GM10248 (cell line): ENCODE data around the gene KRT80.

Experiments used
- CTCF ChIA-PET: fragments of 300-600 bp; sonication (Branson Sonifier 250); formaldehyde crosslinking; extraction: SDS; loops from one replicate; lab custom pipeline; 2021; ENCODE audit warnings: antibody characterized with exemption; lab: Yijun Ruan, JAX
- POLR2A ChIA-PET: fragments of 350-650 bp; sonication (Branson Sonifier 250); formaldehyde crosslinking; extraction: SDS; loops from one replicate; lab custom pipeline; 2020; ENCODE audit warnings: antibody characterized with exemption; lab: Yijun Ruan, JAX
- DNase-seq: peaks from one replicate; pipeline ENCODE4 v3.0.0; 2012; ENCODE audit errors: extremely low spot score
- CTCF ChIP-seq: IDR thresholded peaks from 2 replicates; pipeline ENCODE4 v1.5.1; 2012; ENCODE audit warnings: mild to moderate bottlenecking, low read depth; ENCODE audit errors: extremely low read depth, missing control alignments, control extremely low read depth

The KRT80 gene

GRCh38 chr12:52236386-52237050 is 44.7 kb upstream of the KRT80 start:
- ChIA-PET POLR2A (no interaction called here), CTCF (interaction anchor here (0.9 to 5.2 kb wide), 6 partner anchors 9 to 211 kb away, joined by 3 to 29 read pairs (median 4); no protein-coding TSS in a partner anchor)
- DNase-seq = no peak
- no peak for TF ChIP-seq CTCF

- ChIA-PET CTCF (interaction anchor here (1.0 to 5.2 kb wide), 6 partner anchors 12 to 43 kb away, joined by 3 to 29 read pairs (median 6); no protein-coding TSS in a partner anchor), POLR2A (no interaction called here)
- no peak for TF ChIP-seq CTCF
- no peak for DNase-seq
Observed at GRCh38 chr12:52235822-52236361, 44.1 kb upstream of the KRT80 start.

- ChIA-PET CTCF (interaction anchor here (1.2 to 5.2 kb wide), 4 partner anchors 11 to 44 kb away, joined by 3 to 29 read pairs (median 6); no protein-coding TSS in a partner anchor), POLR2A (no interaction called here)
- TF ChIP-seq CTCF = no peak
- no peak for DNase-seq
Observed at GRCh38 chr12:52235001-52235764, 43.4 kb upstream of the KRT80 start.

GRCh38 chr12:52234223-52234810 is 42.5 kb upstream of the KRT80 start:
- TF ChIP-seq CTCF = no peak
- ChIA-PET POLR2A (no interaction called here), CTCF (interaction anchor here (1.2 to 5.2 kb wide), 4 partner anchors 10 to 44 kb away, joined by 3 to 29 read pairs (median 6); no protein-coding TSS in a partner anchor)

GRCh38 chr12:52233462-52234207 is 41.8 kb upstream of the KRT80 start:
- CTCF ChIA-PET = interaction anchor here (5.2 kb wide), 1 partner anchor 45 kb away, joined by 29 read pairs; no protein-coding TSS in a partner anchor
- TF ChIP-seq CTCF = no peak
- POLR2A ChIA-PET = no interaction called here
- DNase-seq = no peak

More at GRCh38 chr12:52234223-52234810, 42.5 kb upstream of the KRT80 start:
- no peak for DNase-seq
